Measurements from ENCODE around the gene NMS.

DNA sequence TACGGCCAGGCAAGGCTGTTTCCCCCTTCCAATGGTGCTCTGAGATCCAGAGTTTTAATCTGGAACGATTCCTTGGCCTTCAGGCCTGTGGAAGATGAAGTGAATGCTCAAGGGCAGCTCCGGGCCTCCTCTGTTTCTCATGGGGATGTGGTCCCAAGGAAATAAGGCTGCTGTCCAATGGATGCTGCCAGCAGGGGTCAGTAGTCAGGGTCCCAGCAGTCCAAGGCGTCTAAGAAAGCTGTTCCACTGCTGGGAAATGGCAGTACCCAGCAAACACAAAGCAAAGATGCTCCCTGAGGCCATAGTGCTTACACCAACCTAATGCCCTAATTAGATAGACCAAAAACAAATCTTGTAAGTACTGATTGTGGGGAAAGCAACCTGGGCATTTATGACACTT is 12.5 kb downstream of the NMS start:
- no peak for TF ChIP-seq CTCF (IDR thresholded peaks at IDR 0.05)
- TF ChIP-seq POLR2A (IDR thresholded peaks at IDR 0.05) = no peak
